ENCODE results near the gene DIABLO. TPM values are rescaled to one million over a fixed set of nuclear protein-coding genes. Genes with fewer than 3 reads are reported as not detected.

Gene DIABLO
- polyA plus RNA-seq, 2 of the 4 experiments (the other 2 are of a cell fraction), result 74.9 to 104 TPM

GRCh38 chr12:122232691-122233090 is 6.8 kb upstream of the DIABLO start (continued):
- TF ChIP-seq REST (IDR thresholded peaks at IDR 0.05), result no peak
- no peak for TF ChIP-seq USF2 (IDR thresholded peaks at IDR 0.05)
- no peak for TF ChIP-seq KDM5A (IDR thresholded peaks at IDR 0.05)
- TF ChIP-seq ELK1 (IDR thresholded peaks at IDR 0.05; ENCODE audit: low read depth, low read length), result no peak

- Histone ChIP-seq H3K4me3 (no peak overlapping the region), H3K4me1 (peaks cover 7% of the 10 kb centered on the region; the same call in 2 of the 3 replicates), H3K9me3 (no peaks in the 10 kb centered on the region), H3K27ac (no peak overlapping the region), H3K4me2 (no peak overlapping the region)
- CTCF ChIA-PET, result interaction anchor here (0.5 kb wide), 1 partner anchor 19 kb away, joined by 3 read pairs; no protein-coding TSS in a partner anchor
- POLR2A ChIA-PET, result no interaction called here
- whole genome bisulfite sequencing (ENCODE audit: missing lambda C conversion rate), result 61% methylated on average over 6 of the region's 6 CpGs
- no peak for ATAC-seq
- TF ChIP-seq GATA3 (IDR thresholded peaks at IDR 0.05; ENCODE audit: borderline replicate concordance) (no peak), CHD4 (IDR thresholded peaks at IDR 0.05; ENCODE audit: borderline replicate concordance) (no peak), ZNF302 (CRISPR knock-in tag; IDR thresholded peaks at IDR 0.05) (no peak), CBX2 (IDR thresholded peaks at IDR 0.05; ENCODE audit: borderline replicate concordance, low read depth) (no peak), EP300 (IDR thresholded peaks at IDR 0.05) (no peak), CHD2 (IDR thresholded peaks at IDR 0.05; ENCODE audit: low read length, partially characterized antibody) (no peak), HEYL (CRISPR knock-in tag; IDR thresholded peaks at IDR 0.05) (no peak), E2F6 (IDR thresholded peaks at IDR 0.05; ENCODE audit: borderline replicate concordance, low read depth) (no peak), TP53 (CRISPR knock-in tag; IDR thresholded peaks at IDR 0.05) (no peak), NPAS2 (CRISPR knock-in tag; IDR thresholded peaks at IDR 0.05; ENCODE audit: borderline replicate concordance) (no peak), BHLHE40 (IDR thresholded peaks at IDR 0.05; ENCODE audit: low read depth, low read length) (no peak), EHF (CRISPR knock-in tag; IDR thresholded peaks at IDR 0.05) (no peak), RNF2 (IDR thresholded peaks at IDR 0.05; ENCODE audit: borderline replicate concordance, low read depth) (no peak)
- no peak for FAIRE-seq
- DNase-seq (ENCODE audit: low read depth in 1 of 2, low spot score in 1 of 2), result no peak
Measured at GRCh38 chr12:122230798-122231197, 4.9 kb upstream of the DIABLO start.

GRCh38 chr12:122228092-122228491 is 2.2 kb upstream of the DIABLO start:
- 81% methylated on average over 5 of the region's 5 CpGs for WGBS (ENCODE audit: missing lambda C conversion rate)
- Histone ChIP-seq H3K4me1 (peaks cover 15% of the 10 kb centered on the region), H3K9me3 (no peaks in the 10 kb centered on the region), H3K4me3 (no peak overlapping the region), H3K4me2 (no peak overlapping the region), H3K27ac (no peak overlapping the region)
- FAIRE-seq, result no peak
- POLR2A ChIA-PET, result no interaction called here
- no peak for TF ChIP-seq ZSCAN20 (CRISPR knock-in tag; IDR thresholded peaks at IDR 0.05)
- no peak for TF ChIP-seq ATOH8 (CRISPR knock-in tag; IDR thresholded peaks at IDR 0.05; ENCODE audit: low read depth)
- no peak for TF ChIP-seq TP53 (CRISPR knock-in tag; IDR thresholded peaks at IDR 0.05)
- TF ChIP-seq HOXB5 (CRISPR knock-in tag; IDR thresholded peaks at IDR 0.05), result no peak
- no peak for DNase-seq (ENCODE audit: low read depth in 1 of 2, low spot score in 1 of 2)
- ATAC-seq, result no peak
- CTCF ChIA-PET, result interaction anchor here (1.0 to 1.6 kb wide), 2 partner anchors 12 to 38 kb away, joined by 3 to 4 read pairs; no protein-coding TSS in a partner anchor

Measured in A549 (cell line).